Thoracic aorta (tissue), 2 donors: ENCODE data around the gene VWA2. TPM values are rescaled to one million over a fixed set of nuclear protein-coding genes. Genes with fewer than 3 reads are reported as not detected.

ENCODE experiments used
- ATAC-seq: fragments of 150-250 bp; one replicate; pipeline ENCODE4 v1.8.0; 2017; ENCODE audit warnings: low read depth; ENCODE audit not compliant: insufficient number of reproducible peaks, low FRiP score
- DNase-seq: peaks from one replicate; pipeline ENCODE4 v3.0.0-alpha.2; 2020; ENCODE audit warnings: low spot score
- H3K27ac ChIP-seq, 2 donors: fragments of 200-600 bp; sonication (generic); 1 replicate in 1 of 2; 2 replicates in 1 of 2; pipeline ENCODE4 v1.5.1; 2016; ENCODE audit warnings: mild to moderate bottlenecking in 2 of 2, moderate library complexity in 2 of 2
- H3K27me3 ChIP-seq: fragments of 200-600 bp; sonication (generic); replicated peaks from 2 replicates; pipeline ENCODE4 v1.6.0; 2016; ENCODE audit warnings: mild to moderate bottlenecking; ENCODE audit not compliant: insufficient read depth
- H3K36me3 ChIP-seq: fragments of 200-600 bp; sonication (generic); one replicate; pipeline ENCODE4 v1.5.1; 2016
- H3K4me1 ChIP-seq, 2 donors: fragments of 200-600 bp; sonication (generic); 1 replicate in 1 of 2; 2 replicates in 1 of 2; pipeline versions ENCODE4 v1.5.1 to v1.6.0; 2016; ENCODE audit warnings: low read depth in 2 of 2, mild to moderate bottlenecking in 1 of 2; ENCODE audit not compliant: control insufficient read depth in 1 of 2
- H3K4me3 ChIP-seq: fragments of 200-600 bp; sonication (generic); 2 replicates; pipeline ENCODE4 v1.5.1; 2016; ENCODE audit warnings: mild to moderate bottlenecking
- H3K9me3 ChIP-seq: fragments of 200-600 bp; sonication (generic); 2 replicates; pipeline ENCODE4 v1.5.1; 2016
- CTCF ChIP-seq: fragments of 200-600 bp; sonication (generic); IDR thresholded peaks from one replicate; pipeline ENCODE4 v1.5.1; 2019; ENCODE audit warnings: antibody characterized with exemption
- total RNA-seq, 2 donors: library from RNA; depleted of rRNA; stranded (reverse); fragments of >200 nt; gene quantifications; one replicate each; pipeline versions ENCODE4 v1.1.0 to v1.2.3, GENCODE V29; 2016

VWA2 gene
- total RNA-seq, 2 donors from 2014 or later, result 0.28 TPM; not detected in 1

GRCh38 chr10:114261076-114261475 is 22.0 kb downstream of the VWA2 start:
- no peak for TF ChIP-seq CTCF
- H3K4me1 ChIP-seq, result peaks cover 0 to 9% of the 10 kb centered on the region in 2 donors
- no peak for ATAC-seq
- no peak overlapping the region for H3K4me3 ChIP-seq
- no peaks in the 10 kb centered on the region for H3K36me3 ChIP-seq
- DNase-seq, result no peak
- no peak overlapping the region for H3K27ac ChIP-seq
- no peaks in the 10 kb centered on the region for H3K9me3 ChIP-seq
- H3K27me3 ChIP-seq, result no peaks in the 10 kb centered on the region

GRCh38 chr10:114262496-114262895 is 23.4 kb downstream of the VWA2 start:
- Histone ChIP-seq H3K36me3 (no peaks in the 10 kb centered on the region), H3K27me3 (no peaks in the 10 kb centered on the region), H3K4me3 (no peak overlapping the region), H3K9me3 (no peaks in the 10 kb centered on the region), H3K4me1 (peaks cover 0 to 9% of the 10 kb centered on the region in 2 donors), H3K27ac (no peak overlapping the region)
- no peak for TF ChIP-seq CTCF
- DNase-seq (no peak), ATAC-seq (no peak)

GRCh38 chr10:114265392-114266053 is 26.5 kb downstream of the VWA2 start:
- H3K9me3 ChIP-seq, result no peaks in the 10 kb centered on the region
- no peaks in the 10 kb centered on the region for H3K27me3 ChIP-seq
- H3K36me3 ChIP-seq, result no peaks in the 10 kb centered on the region
- TF ChIP-seq CTCF, result no peak
- H3K27ac ChIP-seq, result no peak overlapping the region
- H3K4me3 ChIP-seq, result no peak overlapping the region
- no peaks in the 10 kb centered on the region for H3K4me1 ChIP-seq
- ATAC-seq, result no peak
- no peak for DNase-seq

- TF ChIP-seq CTCF, result no peak
- peaks cover 0 to 7% of the 10 kb centered on the region in 2 donors for H3K4me1 ChIP-seq
- DNase-seq, result no peak
- no peaks in the 10 kb centered on the region for H3K27me3 ChIP-seq
- no peaks in the 10 kb centered on the region for H3K9me3 ChIP-seq
- ATAC-seq, result no peak
- no peak overlapping the region for H3K4me3 ChIP-seq
- no peaks in the 10 kb centered on the region for H3K36me3 ChIP-seq
- no peak overlapping the region for H3K27ac ChIP-seq
Measured at GRCh38 chr10:114266521-114266920, 27.5 kb downstream of the VWA2 start.

GRCh38 chr10:114271075-114271778 is 32.2 kb downstream of the VWA2 start:
- H3K36me3 ChIP-seq, result no peaks in the 10 kb centered on the region
- no peak overlapping the region for H3K27ac ChIP-seq
- no peaks in the 10 kb centered on the region for H3K9me3 ChIP-seq
- ATAC-seq (no peak), DNase-seq (no peak)
- H3K4me1 ChIP-seq, result peaks cover 0 to 14% of the 10 kb centered on the region in 2 donors
- H3K27me3 ChIP-seq, result no peaks in the 10 kb centered on the region
- H3K4me3 ChIP-seq, result no peak overlapping the region
- TF ChIP-seq CTCF, result no peak
